Keratinocyte (primary cell): ENCODE results near the gene WWC2.

Experiments
- CTCF ChIP-seq, 3 experiments: IDR thresholded peaks in 1 of 3; conservative IDR thresholded peaks in 1 of 3; optimal IDR thresholded peaks in 1 of 3; 2 replicates in 2 of 3; 3 replicates in 1 of 3; pipeline versions ENCODE3 to v1.5.1; 2011; ENCODE audit warnings: low read length in 3 of 3, mild to moderate bottlenecking in 3 of 3, moderate library complexity in 2 of 3, control low read depth in 1 of 3, inconsistent platforms in 1 of 3; ENCODE audit not compliant: insufficient read depth in 2 of 3; ENCODE audit errors: extremely low read depth in 1 of 3
- EZH2 ChIP-seq: IDR thresholded peaks from one replicate; pipeline ENCODE4 v1.6.1; 2012; ENCODE audit warnings: inconsistent platforms, mild to moderate bottlenecking, low read length, moderate library complexity

GRCh38 chr4:183354219-183354618 is 255.2 kb downstream of the WWC2 start:
- TF ChIP-seq CTCF (optimal IDR thresholded peaks at IDR 0.05 in 1 of 3, IDR thresholded peaks at IDR 0.05 in 1 of 3, conservative IDR thresholded peaks at IDR 0.05 in 1 of 3; ENCODE audit: extremely low read depth in 1 of 3, insufficient read depth in 2 of 3, low read length in 3 of 3) (no peak), EZH2 (no peak)
